Effector CD8-positive, alpha-beta T cell (primary cell): ENCODE measurements around the gene CREBZF.
A peak's percentile ranks its signal among the peaks of the same experiment; 100 is the strongest.
"Not testable (repeated sequence)": the region's sequence is repeated elsewhere in the genome, so short reads cannot be mapped to it uniquely, and the experiment has no call there.

Experiments
- DNase-seq: peaks from one replicate; lab custom pipeline; 2025; lab: John Stamatoyannopoulos, UW

Gene CREBZF

GRCh38 chr11:85670949-85671663 lies 6.2 kb upstream of the CREBZF start:
- DNase-seq: not testable (repeated sequence)

DNA sequence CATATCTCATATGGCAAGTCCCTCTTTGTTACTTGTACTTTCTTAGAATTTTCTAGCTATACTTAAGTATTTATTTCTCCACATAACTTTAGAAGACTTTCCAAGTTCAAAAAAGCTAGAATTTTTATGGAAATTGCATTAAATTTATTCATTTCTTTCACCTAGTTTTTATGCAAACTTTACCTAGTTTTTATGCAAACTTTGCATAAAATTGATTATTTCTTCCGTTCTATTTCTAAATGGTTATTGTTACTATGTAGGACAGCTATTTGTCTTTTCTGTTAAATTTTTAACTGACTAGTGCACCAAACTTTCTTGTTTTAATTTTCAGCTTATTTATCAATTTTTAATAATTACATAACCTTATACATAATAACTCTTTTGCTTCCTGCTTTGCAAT lies 3.2 kb upstream of the CREBZF start:
- DNase-seq: no peak

GRCh38 chr11:85666687-85667086 lies 1.8 kb upstream of the CREBZF start:
- no peak for DNase-seq

- DNase-seq: no peak
These were observed 804 bp upstream of the CREBZF start for GRCh38 chr11:85665733-85666132.

- peak; percentile 77 for DNase-seq
These were observed 945 bp downstream of the CREBZF start for GRCh38 chr11:85663753-85664614.

DNA sequence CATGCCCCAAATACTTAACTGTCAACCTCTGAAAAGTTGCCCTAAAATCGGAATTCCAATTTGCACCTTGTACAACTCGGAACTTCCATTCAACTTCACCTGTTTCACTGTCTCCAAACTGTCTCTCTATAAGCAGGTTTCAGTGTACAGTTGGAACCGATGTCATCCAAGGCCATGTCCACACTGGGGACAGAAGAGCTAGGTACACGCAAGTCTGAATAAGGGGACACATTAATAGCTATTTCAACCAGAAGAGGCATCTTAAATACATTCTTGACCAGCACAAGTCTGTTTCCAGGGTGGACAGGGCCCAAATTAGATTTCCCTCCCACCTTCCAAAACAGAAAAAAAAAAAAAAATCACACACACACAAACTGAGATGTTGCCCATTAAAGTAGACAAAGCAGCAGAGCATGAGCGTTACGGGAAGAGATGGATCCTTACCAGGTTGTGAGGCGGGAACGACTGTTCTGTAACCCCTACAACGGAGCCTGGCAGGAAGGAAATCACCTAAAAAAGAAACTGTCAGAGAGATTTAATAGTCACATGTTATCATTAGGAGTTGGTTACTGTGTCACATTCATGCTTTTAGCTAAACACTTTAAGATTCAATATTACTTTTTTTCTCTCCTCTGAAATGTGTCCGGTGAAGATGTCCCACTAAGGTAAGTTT lies 1.7 kb downstream of the CREBZF start:
- no peak for DNase-seq

DNA sequence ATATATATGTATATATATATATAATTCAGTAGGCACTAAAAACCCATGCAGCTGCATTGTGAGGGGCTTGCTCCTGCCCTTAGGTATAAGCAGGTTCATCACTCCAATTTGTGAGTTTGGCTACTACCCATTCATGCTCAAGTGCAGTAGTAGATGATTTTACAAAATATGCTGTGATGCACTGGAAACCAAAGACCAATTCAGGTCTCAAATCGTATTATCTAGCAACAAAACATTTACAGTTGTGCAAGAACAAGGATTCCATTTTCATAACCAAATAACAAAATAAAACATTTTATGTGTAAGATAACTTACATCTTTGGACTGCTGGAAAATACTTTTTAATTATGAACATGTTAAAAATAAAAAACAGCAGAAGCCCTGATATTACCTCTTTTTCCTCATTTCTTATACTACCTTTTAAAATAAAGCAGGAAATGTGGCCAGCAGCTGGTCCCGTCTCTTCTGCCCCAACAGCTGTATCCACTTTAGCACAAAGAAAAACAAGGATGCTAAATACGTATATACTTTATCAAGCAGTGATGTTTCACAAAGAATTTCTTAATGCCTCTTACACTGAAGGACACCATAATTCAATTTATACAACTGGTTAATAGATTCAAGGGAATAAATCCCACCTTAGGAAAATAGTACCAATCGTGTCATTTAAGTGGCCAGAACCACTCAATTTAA lies 2.8 kb downstream of the CREBZF start:
- DNase-seq: no peak

GRCh38 chr11:85658180-85658579 lies 6.7 kb downstream of the CREBZF start:
- no peak for DNase-seq

DNA sequence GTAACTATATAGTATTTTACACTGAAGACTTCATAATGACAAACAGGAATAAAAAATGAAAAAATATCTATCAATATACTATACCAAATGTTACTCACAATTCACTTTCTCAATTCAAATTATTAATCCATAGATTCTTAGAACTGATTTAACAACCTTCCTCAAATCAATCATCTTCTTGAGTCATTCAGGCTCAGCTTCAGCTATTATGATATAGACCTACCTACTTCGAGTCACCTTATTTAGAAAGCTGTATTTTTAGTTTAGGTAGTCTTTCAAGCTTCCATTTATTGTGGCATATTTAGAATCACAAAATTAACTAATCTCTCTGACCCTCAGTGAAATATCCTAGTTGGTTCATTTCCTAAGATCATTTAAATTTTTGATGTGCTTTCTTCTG lies 8.2 kb downstream of the CREBZF start:
- no peak for DNase-seq

DNA sequence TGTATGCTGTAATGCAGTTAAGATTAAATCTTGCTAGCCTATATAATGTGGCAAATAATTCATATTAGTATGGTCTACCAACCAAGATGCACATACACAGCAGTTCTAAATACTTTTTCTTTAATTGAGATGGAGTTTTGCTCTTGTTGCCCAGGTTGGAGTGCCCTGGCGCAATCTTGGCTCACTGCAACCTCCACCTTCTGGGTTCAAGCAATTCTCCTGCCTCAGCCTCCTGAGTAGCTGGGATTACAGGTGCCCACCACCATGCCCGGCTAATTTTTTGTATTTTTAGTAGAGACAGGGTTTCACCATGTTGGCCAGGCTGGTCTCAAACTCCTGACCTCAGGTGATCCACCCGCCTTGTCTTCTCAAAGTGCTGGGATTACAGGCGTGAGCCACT lies 10.6 kb downstream of the CREBZF start:
- DNase-seq: not testable (repeated sequence)

- no peak for DNase-seq
These were observed 12.0 kb downstream of the CREBZF start for GRCh38 chr11:85652786-85653447.

DNA sequence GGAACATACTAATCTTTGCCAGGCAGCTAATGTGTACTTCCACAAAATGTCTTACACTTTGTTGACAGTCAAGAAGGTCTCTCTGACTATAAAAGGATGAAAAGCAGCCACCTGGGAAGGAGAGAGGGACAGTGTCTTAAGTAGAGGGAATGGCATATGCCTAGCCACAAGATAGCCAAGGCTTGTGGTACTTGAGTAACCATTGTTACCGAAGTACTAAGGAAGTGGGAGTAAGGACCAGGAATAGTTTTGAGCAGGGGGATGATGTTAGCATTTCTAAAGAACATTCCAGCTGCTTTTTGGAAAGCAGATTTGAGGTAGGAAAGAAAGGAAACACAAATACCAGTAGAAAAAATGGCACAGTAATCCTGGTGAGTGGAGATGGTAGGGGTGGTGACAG lies 13.8 kb downstream of the CREBZF start:
- DNase-seq: no peak

GRCh38 chr11:85647604-85648299 lies 17.2 kb downstream of the CREBZF start, which contains the start of gene TMEM126A:
Gene TMEM126A, plus strand, starts transcription at chr11:85647967. Its CDS starts 2,289 bp downstream, at chr11:85650256.
- DNase-seq: peak; percentile 83

GRCh38 chr11:85647078-85647477 lies 17.9 kb downstream of the CREBZF start:
- no peak for DNase-seq

GRCh38 chr11:85643191-85643614 lies 21.7 kb downstream of the CREBZF start:
- DNase-seq: no peak

- DNase-seq: no peak
These were observed 30.2 kb downstream of the CREBZF start for GRCh38 chr11:85634747-85635146.

DNA sequence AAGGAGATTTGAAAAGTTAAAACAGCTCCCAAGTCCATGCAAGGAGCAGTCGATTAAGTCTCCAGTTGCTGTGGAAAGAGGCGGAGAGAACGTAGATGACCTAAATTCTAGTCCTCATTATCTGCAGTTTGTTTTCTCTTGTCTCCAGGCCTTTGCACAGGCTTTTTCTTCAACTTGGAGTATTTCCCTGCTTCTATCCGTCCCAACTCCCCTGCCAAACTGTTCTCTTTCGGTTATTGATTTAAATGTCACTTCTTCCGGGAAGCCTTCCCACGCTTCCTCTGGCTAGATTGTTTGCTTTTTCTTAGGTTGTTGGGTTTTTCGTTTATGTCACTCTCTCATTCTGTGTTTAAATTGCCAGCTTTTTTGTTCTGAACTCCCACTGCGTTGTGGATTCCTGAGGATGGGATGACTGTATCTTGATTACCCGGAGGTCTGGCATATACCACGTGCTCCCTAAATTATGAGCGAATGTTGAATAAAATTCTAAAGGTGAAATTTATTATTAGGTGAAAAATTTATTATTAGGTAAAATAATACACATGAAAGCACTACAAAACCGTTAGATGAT lies 36.1 kb downstream of the CREBZF start:
- no peak for DNase-seq

DNA sequence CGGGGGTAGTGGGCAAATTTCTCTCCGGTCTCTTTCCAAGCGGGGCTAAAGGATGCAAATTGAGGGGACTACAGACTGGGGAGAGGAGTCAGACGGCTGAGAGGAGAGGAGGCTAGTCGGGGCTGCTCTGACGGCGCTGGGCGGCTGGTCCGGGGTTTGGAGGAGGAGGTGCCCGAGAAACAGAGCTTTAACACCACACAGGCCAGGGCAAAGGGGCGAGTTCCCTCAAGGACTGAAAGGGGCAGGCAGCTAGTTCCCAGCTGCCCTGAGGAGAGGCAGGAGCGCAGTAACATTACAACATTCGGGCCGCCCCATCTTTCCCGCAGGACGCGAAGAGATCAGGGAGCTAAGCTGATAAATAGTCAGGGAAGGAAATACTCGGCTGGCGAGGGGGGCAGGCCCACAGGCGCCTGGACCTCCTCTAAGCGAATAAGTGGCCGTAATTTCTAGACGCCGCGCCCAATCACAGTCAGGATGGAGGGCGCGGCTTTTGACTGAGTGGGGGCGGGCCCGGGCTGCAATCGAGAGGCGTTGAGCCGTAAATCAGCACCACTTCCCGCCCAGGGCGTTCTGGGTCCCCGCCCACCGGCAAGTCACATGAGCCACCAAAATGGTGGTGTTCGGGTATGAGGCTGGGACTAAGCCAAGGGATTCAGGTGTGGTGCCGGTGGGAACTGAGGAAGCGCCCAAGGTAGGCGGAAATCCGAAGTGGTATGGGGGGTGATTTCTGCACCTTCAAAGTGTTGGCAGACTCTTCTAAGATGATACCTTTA lies 36.7 kb downstream of the CREBZF start, which contains the start of gene TMEM126B:
Gene TMEM126B (plus strand): TSS at position 596 of the 773 bp plus-strand sequence. CDS start 15 bp downstream, at position 611.
- DNase-seq: peak; percentile 92

- no peak for DNase-seq
These were observed 37.5 kb downstream of the CREBZF start, which contains the start of gene DLG2 for GRCh38 chr11:85627332-85627997. Gene DLG2, minus strand, starts transcription at chr11:85627344.
